IMR-90 (cell line): Measurements from ENCODE around the gene CCDC170. TPM values are rescaled to one million over a fixed set of nuclear protein-coding genes. Genes with fewer than 3 reads are reported as not detected.
A peak's percentile ranks its signal among the peaks of the same experiment; 100 is the strongest.

Experiments
- ATAC-seq: fragments of 200-7000 bp; cut with Tn5 transposase; 2 replicates; pipeline ENCODE4 v1.9.1; 2020; ENCODE audit warnings: low read depth, mild to moderate bottlenecking, moderate library complexity
- BruUV-seq: library from RNA; stranded (reverse); fragments of 400-500 nt; replicated peaks from 2 replicates; lab custom pipeline; 2021; lab: Mats Ljungman, UMichigan
- CTCF ChIA-PET: fragments of 300-600 bp; formaldehyde crosslinking; extraction: SDS; loops from one replicate; lab custom pipeline; 2021; ENCODE audit warnings: antibody characterized with exemption; lab: Yijun Ruan, JAX
- POLR2A ChIA-PET: fragments of 300-600 bp; sonication (Branson Sonifier 250); formaldehyde crosslinking; loops from one replicate; lab custom pipeline; 2022; ENCODE audit warnings: antibody characterized with exemption; ENCODE audit not compliant: unreplicated experiment; lab: Charles Lee
- DNase-seq: peaks from one replicate; pipeline ENCODE4 v3.0.0; 2013
- H2AFZ ChIP-seq: replicated peaks from 2 replicates; pipeline ENCODE3; 2013; ENCODE audit warnings: low read length, mild to moderate bottlenecking; ENCODE audit not compliant: poor library complexity
- H2AK5ac ChIP-seq: 2 replicates; pipeline ENCODE4 v1.6.1; 2013; ENCODE audit warnings: low read depth, low read length, inconsistent platforms
- H2AK9ac ChIP-seq: replicated peaks from 2 replicates; pipeline ENCODE3; 2013; ENCODE audit warnings: mild to moderate bottlenecking, low read depth, low read length, moderate library complexity; ENCODE audit not compliant: poor library complexity
- H2BK120ac ChIP-seq: 2 replicates; pipeline ENCODE4 v1.6.1; 2013; ENCODE audit warnings: low read depth, low read length, inconsistent platforms
- H2BK15ac ChIP-seq: 3 replicates; pipeline ENCODE4 v1.6.1; 2013; ENCODE audit warnings: low read depth, low read length, inconsistent platforms
- H2BK20ac ChIP-seq: 2 replicates; pipeline ENCODE4 v1.6.1; 2013; ENCODE audit warnings: low read depth, mild to moderate bottlenecking, inconsistent platforms, low read length, moderate library complexity
- H2BK5ac ChIP-seq: 2 replicates; pipeline ENCODE4 v1.6.1; 2013; ENCODE audit warnings: mild to moderate bottlenecking, low read depth, low read length, inconsistent platforms; ENCODE audit not compliant: poor library complexity, severe bottlenecking
- H3K14ac ChIP-seq: replicated peaks from 2 replicates; pipeline ENCODE4 v1.6.1; 2013; ENCODE audit warnings: low read depth, low read length, inconsistent platforms
- H3K18ac ChIP-seq: 2 replicates; pipeline ENCODE4 v1.6.1; 2013; ENCODE audit warnings: low read depth, low read length, control low read depth
- H3K23ac ChIP-seq: 2 replicates; pipeline ENCODE4 v1.6.1; 2013; ENCODE audit warnings: low read depth, low read length, inconsistent platforms
- H3K27ac ChIP-seq: 2 replicates; pipeline ENCODE4 v1.5.1; 2013; ENCODE audit warnings: mild to moderate bottlenecking, control low read depth, low read length; ENCODE audit not compliant: insufficient read depth
- H3K27me3 ChIP-seq: 2 replicates; pipeline ENCODE4 v1.6.1; 2013; ENCODE audit warnings: low read length; ENCODE audit not compliant: control insufficient read depth, insufficient read depth
- H3K36me3 ChIP-seq: 2 replicates; pipeline ENCODE4 v1.6.1; 2013; ENCODE audit warnings: low read length, mixed read lengths; ENCODE audit not compliant: control insufficient read depth, insufficient read depth
- H3K4ac ChIP-seq: 2 replicates; pipeline ENCODE4 v1.6.1; 2013; ENCODE audit warnings: low read depth, low read length, inconsistent platforms
- H3K4me1 ChIP-seq: 2 replicates; pipeline ENCODE4 v1.6.1; 2013; ENCODE audit warnings: low read length, mixed read lengths; ENCODE audit not compliant: control insufficient read depth, insufficient read depth
- H3K4me2 ChIP-seq: 2 replicates; pipeline ENCODE4 v1.6.1; 2013; ENCODE audit warnings: low read depth, mild to moderate bottlenecking, control low read depth, low read length, moderate library complexity
- H3K4me3 ChIP-seq: 2 replicates; pipeline ENCODE4 v1.5.1; 2013; ENCODE audit warnings: low read depth, mild to moderate bottlenecking, control low read depth, low read length, moderate library complexity; ENCODE audit not compliant: insufficient read depth
- H3K56ac ChIP-seq: 2 replicates; pipeline ENCODE4 v1.6.1; 2013; ENCODE audit warnings: low read length, inconsistent platforms; ENCODE audit not compliant: insufficient read depth; ENCODE audit errors: extremely low read depth
- H3K79me1 ChIP-seq, 2 experiments: 2 replicates each; pipeline ENCODE4 v1.6.1; 2013; ENCODE audit warnings: low read length in 2 of 2, inconsistent platforms in 1 of 2, low read depth in 1 of 2
- H3K9ac ChIP-seq: 2 replicates; pipeline ENCODE4 v1.6.1; 2013; ENCODE audit warnings: low read depth, low read length, control low read depth
- H3K9me1 ChIP-seq: 2 replicates; pipeline ENCODE4 v1.6.1; 2013; ENCODE audit warnings: low read length, inconsistent platforms; ENCODE audit not compliant: insufficient read depth
- H3K9me3 ChIP-seq: 2 replicates; pipeline ENCODE4 v1.6.1; 2013; ENCODE audit warnings: low read length; ENCODE audit not compliant: control insufficient read depth, insufficient read depth
- H4K20me1 ChIP-seq: 2 replicates; pipeline ENCODE4 v1.6.1; 2013; ENCODE audit warnings: low read length, inconsistent platforms; ENCODE audit not compliant: insufficient read depth
- H4K5ac ChIP-seq: 2 replicates; pipeline ENCODE4 v1.6.1; 2013; ENCODE audit warnings: mild to moderate bottlenecking, low read depth, low read length, control low read depth
- H4K8ac ChIP-seq, 2 experiments: 2 replicates each; pipeline ENCODE4 v1.6.1; 2013; ENCODE audit warnings: low read depth in 2 of 2, low read length in 2 of 2, control low read depth in 1 of 2, inconsistent platforms in 1 of 2
- H4K91ac ChIP-seq: 2 replicates; pipeline ENCODE4 v1.6.1; 2013; ENCODE audit warnings: low read depth, low read length, inconsistent platforms; ENCODE audit not compliant: insufficient read depth
- CEBPB ChIP-seq: IDR thresholded peaks from 2 replicates; pipeline ENCODE4 v1.6.1; 2012; ENCODE audit warnings: low read depth, low read length, improper control_type of control experiment
- CTCF ChIP-seq: conservative IDR thresholded peaks from 2 replicates; pipeline ENCODE4 v1.5.1; 2012; ENCODE audit warnings: mild to moderate bottlenecking, low read depth, low read length, improper control_type of control experiment
- FOS ChIP-seq: fragments of 150-350 bp; IDR thresholded peaks from 2 replicates; pipeline ENCODE4 v1.6.1; 2016; ENCODE audit warnings: low read depth, low read length
- MAFK ChIP-seq: IDR thresholded peaks from 2 replicates; pipeline ENCODE4 v1.6.1; 2012; ENCODE audit warnings: low read depth, low read length, improper control_type of control experiment
- MAZ ChIP-seq: IDR thresholded peaks from 2 replicates; pipeline ENCODE4 v1.6.1; 2012; ENCODE audit warnings: low read depth, mild to moderate bottlenecking, low read length, improper control_type of control experiment, moderate library complexity, borderline replicate concordance
- POLR2A ChIP-seq: IDR thresholded peaks from 2 replicates; pipeline ENCODE4 v1.6.1; 2012; ENCODE audit warnings: mild to moderate bottlenecking, low read depth, low read length
- RAD21 ChIP-seq: IDR thresholded peaks from 2 replicates; pipeline ENCODE4 v1.6.1; 2012; ENCODE audit warnings: low read length, improper control_type of control experiment
- RCOR1 ChIP-seq: IDR thresholded peaks from 2 replicates; pipeline ENCODE4 v1.6.1; 2012; ENCODE audit warnings: mild to moderate bottlenecking, low read length, improper control_type of control experiment; ENCODE audit not compliant: insufficient replicate concordance
- RFX5 ChIP-seq: IDR thresholded peaks from 2 replicates; pipeline ENCODE4 v1.8.0; 2012; ENCODE audit warnings: low read depth, mild to moderate bottlenecking, low read length, moderate library complexity
- WGBS, 2 experiments: methylation state at CpG; one replicate each; pipeline versions ENCODE4 v1.1.5 to v1.1.7; 2013; ENCODE audit warnings: missing lambda C conversion rate in 2 of 2; ENCODE audit not compliant: insufficient read length in 1 of 2; ENCODE audit errors: extremely low coverage in 2 of 2; 5-methylcytosine and 5-hydroxymethylcytosine counted together
- dilution Hi-C: fragments of 300-500 bp; cut with HindIII; formaldehyde crosslinking; loops from one replicate; pipeline ENCODE4 v1.14.3; 2018; ENCODE audit warnings: low sequenced_read_pairs; ENCODE audit not compliant: unreplicated experiment
- in situ Hi-C: fragments of 300-500 bp; cut with MboI; formaldehyde crosslinking; loops from 3 replicates; pipeline ENCODE4 v1.14.3; 2019; ENCODE audit warnings: low sequenced_read_pairs, inconsistent platforms, mixed read lengths
- intact Hi-C: fragments of 100-400 bp; cut with micrococcal nuclease; formaldehyde crosslinking; loops from 2 replicates; pipeline ENCODE4 v1.10.0; 2022
- polyA plus RNA-seq, 3 experiments: library from polyadenylated mRNA; depleted of rRNA; stranded (reverse); fragments of >200 nt; gene quantifications; 2 replicates each; pipeline ENCODE4 v1.2.3, GENCODE V29; 2012; ENCODE audit warnings: low replicate concordance in 1 of 3
- total RNA-seq: library from RNA; depleted of rRNA; stranded (reverse); fragments of >200 nt; gene quantifications from 2 replicates; pipeline ENCODE4 v1.2.3, GENCODE V29; 2012
- TF ChIP-seq, protein P1 (sequence below): fragments of 150-350 bp; IDR thresholded peaks from 2 replicates; pipeline ENCODE4 v1.6.1; 2016; ENCODE audit warnings: low read depth, mild to moderate bottlenecking, low read length, moderate library complexity, borderline replicate concordance

The CCDC170 gene
- total and polyA plus RNA-seq, 2 of the 4 experiments (the other 2 are of a cell fraction), result 0.12 to 0.54 TPM

GRCh38 chr6:151512481-151512880, 18.7 kb downstream of the CCDC170 start:
- Histone ChIP-seq H4K5ac (no peak overlapping the region), H3K9ac (no peak overlapping the region), H3K27me3 (no peaks in the 10 kb centered on the region), H3K4ac (no peak overlapping the region), H3K27ac (no peak overlapping the region), H2BK20ac (no peak overlapping the region), H3K23ac (no peak overlapping the region), H3K9me1 (no peaks in the 10 kb centered on the region), H2BK120ac (no peak overlapping the region), H3K4me3 (no peak overlapping the region), H3K56ac (no peak overlapping the region), H3K4me1 (0 out of 2 replicates have a peak, but pooled peaks cover 2% of the 10 kb centered on the region), H2BK5ac (no peak overlapping the region), H3K4me2 (no peak overlapping the region), H2BK15ac (no peak overlapping the region), H3K79me1 (no peaks in the 10 kb centered on the region), H4K91ac (no peak overlapping the region), H3K36me3 (no peaks in the 10 kb centered on the region), H3K9me3 (no peaks in the 10 kb centered on the region), H3K14ac (no peak overlapping the region), H4K8ac (no peak overlapping the region), H4K20me1 (no peaks in the 10 kb centered on the region), H2AFZ (no peak overlapping the region), H2AK9ac (no peak overlapping the region), H2AK5ac (no peak overlapping the region), H3K18ac (no peak overlapping the region)
- intact Hi-C loops (no loop called here), dilution Hi-C loops (no loop called here), in situ Hi-C loops (no loop called here)
- DNase-seq (no peak), ATAC-seq (peak; percentile 70)
- ChIA-PET POLR2A (no interaction called here), CTCF (no interaction called here)
- no TSS peak for BruUV-seq
- TF ChIP-seq MAZ (no peak), RCOR1 (no peak), FOS (no peak), CEBPB (no peak), RAD21 (no peak), CTCF (no peak), RFX5 (no peak), MAFK (no peak), POLR2A (no peak)
- TF ChIP-seq, protein P1, sequence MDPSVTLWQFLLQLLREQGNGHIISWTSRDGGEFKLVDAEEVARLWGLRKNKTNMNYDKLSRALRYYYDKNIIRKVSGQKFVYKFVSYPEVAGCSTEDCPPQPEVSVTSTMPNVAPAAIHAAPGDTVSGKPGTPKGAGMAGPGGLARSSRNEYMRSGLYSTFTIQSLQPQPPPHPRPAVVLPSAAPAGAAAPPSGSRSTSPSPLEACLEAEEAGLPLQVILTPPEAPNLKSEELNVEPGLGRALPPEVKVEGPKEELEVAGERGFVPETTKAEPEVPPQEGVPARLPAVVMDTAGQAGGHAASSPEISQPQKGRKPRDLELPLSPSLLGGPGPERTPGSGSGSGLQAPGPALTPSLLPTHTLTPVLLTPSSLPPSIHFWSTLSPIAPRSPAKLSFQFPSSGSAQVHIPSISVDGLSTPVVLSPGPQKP, result no peak
- WGBS, 2 experiments, result no CpG with 5 or more reads among the region's 5 CpGs
